HepG2 (cell line): ENCODE data around the gene CD96. TPM values are rescaled to one million over a fixed set of nuclear protein-coding genes. Genes with fewer than 3 reads are reported as not detected.

Source experiments
- ATAC-seq: fragments of 200-7000 bp; cut with Tn5 transposase; 3 replicates; pipeline ENCODE4 v1.9.1; 2020; ENCODE audit warnings: mild to moderate bottlenecking, moderate library complexity
- BruUV-seq: library from RNA; stranded (reverse); fragments of 400-500 nt; replicated peaks from 2 replicates; lab custom pipeline; 2021; lab: Mats Ljungman, UMichigan
- CTCF ChIA-PET: fragments of 300-600 bp; formaldehyde crosslinking; extraction: SDS; loops from one replicate; lab custom pipeline; 2021; ENCODE audit warnings: low total read pairs, inconsistent platforms, low intra/inter-chr PET ratio; lab: Yijun Ruan, JAX
- POLR2A ChIA-PET: fragments of 350-600 bp; sonication (Branson Sonifier 250); formaldehyde crosslinking; loops from one replicate; lab custom pipeline; 2020; ENCODE audit warnings: antibody characterized with exemption, inconsistent platforms; lab: Yijun Ruan, JAX
- DNase-seq: peaks from one replicate; pipeline ENCODE4 v3.0.0-alpha.2; 2015; ENCODE audit warnings: low spot score
- FAIRE-seq: peaks from 3 replicates; lab custom pipeline; 2011; peaks lifted over from hg19 to GRCh38; lab: Jason Lieb, UNC
- H2AFZ ChIP-seq: one replicate; pipeline ENCODE4 v1.6.1; 2011; ENCODE audit warnings: low read length, inconsistent platforms
- H3K27ac ChIP-seq: fragments of 300-600 bp; 3 replicates; pipeline ENCODE4 v1.8.0; 2011; ENCODE audit warnings: mixed run types, mild to moderate bottlenecking, mixed read lengths, low read length, inconsistent platforms; ENCODE audit not compliant: insufficient read depth; ENCODE audit errors: extremely low read length
- H3K27me3 ChIP-seq, 2 experiments: fragments of 200-600 bp in 1 of 2; 2 replicates in 1 of 2; 3 replicates in 1 of 2; pipeline versions ENCODE4 v1.6.0 to v1.8.0; 2011; ENCODE audit warnings: low read length in 2 of 2, mild to moderate bottlenecking in 2 of 2, moderate library complexity in 2 of 2, inconsistent platforms in 1 of 2; ENCODE audit not compliant: insufficient read depth in 2 of 2, control insufficient read depth in 1 of 2
- H3K36me3 ChIP-seq, 2 experiments: fragments of 200-600 bp in 1 of 2; replicated peaks in 1 of 2; 2 replicates in 1 of 2; 3 replicates in 1 of 2; pipeline versions ENCODE4 v1.5.1 to v1.8.0; 2011; ENCODE audit warnings: low read length in 2 of 2, inconsistent platforms in 1 of 2; ENCODE audit not compliant: insufficient read depth in 2 of 2, control insufficient read depth in 1 of 2
- H3K4me1 ChIP-seq: 2 replicates; pipeline ENCODE4 v1.5.1; 2012; ENCODE audit warnings: low read length, inconsistent platforms; ENCODE audit not compliant: insufficient read depth
- H3K4me2 ChIP-seq: 2 replicates; pipeline ENCODE4 v1.6.0; 2011; ENCODE audit warnings: low read depth, low read length, inconsistent platforms
- H3K4me3 ChIP-seq, 3 experiments: fragments of 200-600 bp in 1 of 3; sonication (generic), shearing (Covaris generic) in 1 of 3; replicated peaks in 1 of 3; 2 replicates each; pipeline ENCODE4 v1.5.1; 2011 to 2016; ENCODE audit warnings: low read length in 3 of 3, inconsistent platforms in 2 of 3, low read depth in 2 of 3, mild to moderate bottlenecking in 2 of 3, control low read depth in 1 of 3, mixed read lengths in 1 of 3; ENCODE audit not compliant: insufficient read depth in 1 of 3
- H3K79me2 ChIP-seq: one replicate; pipeline ENCODE4 v1.6.1; 2011; ENCODE audit warnings: low read length, inconsistent platforms; ENCODE audit not compliant: insufficient read depth
- H3K9ac ChIP-seq: 2 replicates; pipeline ENCODE4 v1.6.0; 2011; ENCODE audit warnings: mild to moderate bottlenecking, low read depth, low read length, inconsistent platforms; ENCODE audit not compliant: insufficient read depth
- H3K9me3 ChIP-seq: 2 replicates; pipeline ENCODE4 v1.5.1; 2012; ENCODE audit warnings: mild to moderate bottlenecking, low read length
- H4K20me1 ChIP-seq: 2 replicates; pipeline ENCODE4 v1.6.0; 2011; ENCODE audit warnings: inconsistent platforms, mild to moderate bottlenecking, low read length, moderate library complexity; ENCODE audit not compliant: insufficient read depth
- ARID2 ChIP-seq: sonication (generic); formaldehyde crosslinking; IDR thresholded peaks from 2 replicates; pipeline ENCODE4 v1.8.1; 2022; ENCODE audit warnings: mild to moderate bottlenecking, missing genetic modification reagents, borderline replicate concordance
- CHD2 ChIP-seq: IDR thresholded peaks from 2 replicates; pipeline ENCODE4 v1.6.1; 2011; ENCODE audit warnings: low read depth, low read length, improper control_type of control experiment
- DR1 ChIP-seq: sonication (generic); formaldehyde crosslinking; IDR thresholded peaks from 2 replicates; pipeline ENCODE4 v1.8.0; 2021; ENCODE audit warnings: mild to moderate bottlenecking, missing genetic modification reagents, inconsistent platforms
- EP300 ChIP-seq, 3 experiments: sonication (generic) in 1 of 3; formaldehyde crosslinking in 1 of 3; IDR thresholded peaks; 2 replicates each; pipeline versions ENCODE4 v1.5.1 to v1.6.1; 2011 to 2020; ENCODE audit warnings: low read depth in 2 of 3, low read length in 2 of 3, borderline replicate concordance in 1 of 3, improper control_type of control experiment in 1 of 3, mild to moderate bottlenecking in 1 of 3, missing genetic modification reagents in 1 of 3, moderate library complexity in 1 of 3
- ETV5 ChIP-seq: IDR thresholded peaks from 2 replicates; pipeline ENCODE4 v1.6.1; 2018; ENCODE audit warnings: missing biosample characterization, missing genetic modification reagents, inconsistent platforms, borderline replicate concordance
- HNRNPK ChIP-seq: fragments of 200-400 bp; formaldehyde crosslinking; IDR thresholded peaks from 2 replicates; pipeline ENCODE4 v1.6.1; 2018; ENCODE audit warnings: low read length, low read depth, moderate library complexity, mild to moderate bottlenecking; ENCODE audit not compliant: poor library complexity, severe bottlenecking
- MTF1 ChIP-seq: sonication (generic); formaldehyde crosslinking; IDR thresholded peaks from 2 replicates; pipeline ENCODE4 v1.5.0; 2020; ENCODE audit warnings: missing genetic modification reagents
- REPIN1 ChIP-seq: sonication (generic); formaldehyde crosslinking; IDR thresholded peaks from 2 replicates; pipeline ENCODE4 v1.8.0; 2022; ENCODE audit warnings: missing genetic modification reagents, low read depth, mild to moderate bottlenecking, borderline replicate concordance
- SRF ChIP-seq: IDR thresholded peaks from 2 replicates; pipeline ENCODE4 v1.6.1; 2011; ENCODE audit warnings: mild to moderate bottlenecking, low read depth, low read length, moderate library complexity
- TBX2 ChIP-seq: sonication (generic); formaldehyde crosslinking; IDR thresholded peaks from 2 replicates; pipeline ENCODE4 v1.5.0; 2020; ENCODE audit warnings: missing genetic modification reagents, mild to moderate bottlenecking, borderline replicate concordance
- XRCC5 ChIP-seq: fragments of 200-400 bp; formaldehyde crosslinking; optimal IDR thresholded peaks from 2 replicates; pipeline ENCODE3; 2017; ENCODE audit warnings: mild to moderate bottlenecking, low read length
- YEATS4 ChIP-seq: sonication (generic); formaldehyde crosslinking; IDR thresholded peaks from 2 replicates; pipeline ENCODE4 v1.4.0; 2020; ENCODE audit warnings: missing genetic modification reagents, borderline replicate concordance
- YY1 ChIP-seq: IDR thresholded peaks from 2 replicates; pipeline ENCODE4 v1.6.1; 2011; ENCODE audit warnings: low read length, low read depth, moderate library complexity, mild to moderate bottlenecking; ENCODE audit not compliant: insufficient read depth, insufficient replicate concordance
- ZFY ChIP-seq: sonication (generic); formaldehyde crosslinking; IDR thresholded peaks from 2 replicates; pipeline ENCODE4 v1.4.0; 2020; ENCODE audit warnings: missing genetic modification reagents
- ZNF354B ChIP-seq: sonication (generic); formaldehyde crosslinking; IDR thresholded peaks from 2 replicates; pipeline ENCODE4 v1.8.0; 2022; ENCODE audit warnings: mild to moderate bottlenecking, missing genetic modification reagents
- ZNF550 ChIP-seq: sonication (generic); formaldehyde crosslinking; IDR thresholded peaks from 2 replicates; pipeline ENCODE4 v1.4.0; 2020; ENCODE audit warnings: mild to moderate bottlenecking, missing genetic modification reagents, borderline replicate concordance
- ZNF563 ChIP-seq: sonication (generic); formaldehyde crosslinking; IDR thresholded peaks from 2 replicates; pipeline ENCODE4 v1.8.0; 2022; ENCODE audit warnings: mild to moderate bottlenecking, moderate library complexity, missing genetic modification reagents
- ZNF749 ChIP-seq: sonication (generic); formaldehyde crosslinking; IDR thresholded peaks from 2 replicates; pipeline ENCODE4 v1.8.0; 2022; ENCODE audit warnings: mild to moderate bottlenecking, missing genetic modification reagents, moderate library complexity, borderline replicate concordance
- WGBS: methylation state at CpG from one replicate; pipeline ENCODE4 v1.1.6; 2017; ENCODE audit warnings: low lambda C conversion rate; 5-methylcytosine and 5-hydroxymethylcytosine counted together
- in situ Hi-C: cut with HindIII; loops from 2 replicates; pipeline ENCODE4 v1.10.0; 2017; ENCODE audit warnings: low pct_unique_long_range_greater_than_20kb; ENCODE audit not compliant: extremely low pct_ligation_motif_present
- intact Hi-C: fragments of 100-400 bp; cut with micrococcal nuclease; formaldehyde crosslinking; loops from one replicate; pipeline ENCODE4 v1.10.0; 2022; ENCODE audit not compliant: unreplicated experiment
- polyA plus RNA-seq, 8 experiments: library from polyadenylated mRNA; depleted of rRNA in 3 of 8; stranded (reverse) in 7 of 8; unstranded in 1 of 8; fragments of >200 nt; fragmentation: Illumina TruSeq in 4 of 8; extraction: Trizol in 4 of 8; gene quantifications; 2 replicates each; pipeline versions ENCODE4 v1.2.1 to v1.2.3, GENCODE V29; 2011 to 2016; ENCODE audit warnings: low read depth in 4 of 8, missing spikeins in 1 of 8, mixed read lengths in 1 of 8; ENCODE audit not compliant: insufficient read depth in 1 of 8
- total RNA-seq, 5 experiments: library from RNA; depleted of rRNA; stranded (reverse); fragments of >200 nt; fragmentation: Illumina TruSeq; extraction: Trizol; gene quantifications; 2 replicates each; pipeline ENCODE4 v1.2.3, GENCODE V29; 2016; ENCODE audit warnings: low read depth in 1 of 5
- TF ChIP-seq, protein P1 (sequence below): sonication (generic); formaldehyde crosslinking; IDR thresholded peaks from 2 replicates; pipeline ENCODE4 v1.5.1; 2020; ENCODE audit warnings: mild to moderate bottlenecking, moderate library complexity, missing genetic modification reagents
- TF ChIP-seq, protein P2 (sequence below): sonication (generic); formaldehyde crosslinking; IDR thresholded peaks from 2 replicates; pipeline ENCODE4 v1.5.0; 2020; ENCODE audit warnings: missing genetic modification reagents

The CD96 gene
- total and polyA plus RNA-seq, 2 of the 13 experiments (the other 11 are each of a cell fraction or from before 2014, with no cell fraction given), result not detected

GRCh38 chr3:111700054-111700453 lies 158.1 kb downstream of the CD96 start (continued):
- TF ChIP-seq TBX2 (CRISPR knock-in tag) (no peak), HNRNPK (no peak)

DNA sequence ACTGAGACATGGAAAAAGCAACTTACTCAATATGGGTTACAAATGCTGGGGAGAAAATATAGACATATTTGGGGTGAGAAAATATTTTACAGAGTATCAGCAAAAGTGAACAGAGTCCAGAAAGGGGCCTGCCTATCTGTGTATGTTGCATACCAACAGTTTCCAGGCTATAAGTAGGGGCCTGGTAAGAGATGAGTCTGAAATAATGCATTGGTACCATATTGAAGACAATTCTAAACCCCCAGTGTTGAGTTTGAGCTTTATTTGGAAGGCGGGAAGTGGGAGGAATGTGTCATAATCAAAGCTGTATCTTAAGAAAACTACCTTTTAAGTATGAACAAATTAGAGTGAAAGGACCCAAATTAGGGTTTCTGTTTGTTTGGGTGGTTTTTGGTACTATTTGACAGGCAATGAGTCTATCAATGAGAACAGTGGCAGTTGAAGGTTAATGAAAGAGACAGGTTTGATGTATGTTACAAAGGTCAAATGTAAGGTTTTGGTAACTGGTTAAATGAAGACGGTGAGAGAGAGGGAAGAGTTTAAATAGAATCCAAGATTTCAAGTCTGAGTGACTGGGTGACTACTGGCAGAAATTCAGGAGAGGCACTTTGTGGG lies 159.4 kb downstream of the CD96 start:
- FAIRE-seq, result no peak
- intact Hi-C loops (no loop called here), in situ Hi-C loops (no loop called here)
- ChIA-PET POLR2A (no interaction called here), CTCF (no interaction called here)
- Histone ChIP-seq H3K4me2 (no peak overlapping the region), H3K27me3 (no peaks in the 10 kb centered on the region), H4K20me1 (no peaks in the 10 kb centered on the region), H3K4me3 (no peak overlapping the region), H3K36me3 (no peaks in the 10 kb centered on the region), H3K9ac (no peak overlapping the region), H2AFZ (no peak overlapping the region), H3K79me2 (no peaks in the 10 kb centered on the region), H3K9me3 (no peaks in the 10 kb centered on the region), H3K4me1 (peaks cover 8% of the 10 kb centered on the region; the same call in 1 of the 2 replicates), H3K27ac (no peak overlapping the region)
- no peak for ATAC-seq
- no peak for DNase-seq
- TF ChIP-seq MTF1 (CRISPR knock-in tag), result no peak
- TF ChIP-seq CHD2, result no peak
- no peak for TF ChIP-seq REPIN1 (CRISPR knock-in tag)
- TF ChIP-seq, protein P1, sequence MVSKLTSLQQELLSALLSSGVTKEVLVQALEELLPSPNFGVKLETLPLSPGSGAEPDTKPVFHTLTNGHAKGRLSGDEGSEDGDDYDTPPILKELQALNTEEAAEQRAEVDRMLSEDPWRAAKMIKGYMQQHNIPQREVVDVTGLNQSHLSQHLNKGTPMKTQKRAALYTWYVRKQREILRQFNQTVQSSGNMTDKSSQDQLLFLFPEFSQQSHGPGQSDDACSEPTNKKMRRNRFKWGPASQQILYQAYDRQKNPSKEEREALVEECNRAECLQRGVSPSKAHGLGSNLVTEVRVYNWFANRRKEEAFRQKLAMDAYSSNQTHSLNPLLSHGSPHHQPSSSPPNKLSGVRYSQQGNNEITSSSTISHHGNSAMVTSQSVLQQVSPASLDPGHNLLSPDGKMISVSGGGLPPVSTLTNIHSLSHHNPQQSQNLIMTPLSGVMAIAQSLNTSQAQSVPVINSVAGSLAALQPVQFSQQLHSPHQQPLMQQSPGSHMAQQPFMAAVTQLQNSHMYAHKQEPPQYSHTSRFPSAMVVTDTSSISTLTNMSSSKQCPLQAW, result no peak
- TF ChIP-seq XRCC5, result no peak
- TF ChIP-seq ZNF749 (CRISPR knock-in tag), result no peak
- TF ChIP-seq ETV5 (CRISPR knock-in tag), result no peak
- no peak for TF ChIP-seq YY1
- no peak for TF ChIP-seq ZNF563 (CRISPR knock-in tag)
- TF ChIP-seq SRF, result no peak
- TF ChIP-seq, protein P2, sequence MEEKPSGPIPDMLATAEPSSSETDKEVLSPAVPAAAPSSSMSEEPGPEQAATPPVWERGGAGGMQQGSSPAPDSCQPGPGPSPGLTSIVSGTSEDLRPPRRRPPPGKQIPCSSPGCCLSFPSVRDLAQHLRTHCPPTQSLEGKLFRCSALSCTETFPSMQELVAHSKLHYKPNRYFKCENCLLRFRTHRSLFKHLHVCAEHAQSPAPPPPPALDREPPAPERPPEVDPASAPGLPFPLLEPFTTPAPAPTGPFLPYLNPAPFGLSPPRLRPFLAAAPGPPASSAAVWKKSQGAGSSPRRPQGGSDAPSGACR, result no peak
- TF ChIP-seq ZNF550, result no peak
- no peak for TF ChIP-seq EP300 (IDR thresholded peaks at IDR 0.05; ENCODE audit: low read depth in 2 of 2, low read length in 2 of 2)
- no peak for TF ChIP-seq EP300 (CRISPR knock-in tag; IDR thresholded peaks at IDR 0.05; ENCODE audit: borderline replicate concordance)
- no peak for TF ChIP-seq ZNF354B (CRISPR knock-in tag)
- TF ChIP-seq DR1 (CRISPR knock-in tag), result no peak
- no peak for TF ChIP-seq ARID2 (CRISPR knock-in tag)
- TF ChIP-seq ZFY (CRISPR knock-in tag), result no peak
- no peak for TF ChIP-seq YEATS4
- no TSS peak for BruUV-seq
- 73% methylated on average over 2 of the region's 2 CpGs for WGBS
